GM18519 (cell line): ENCODE measurements around the gene AAMP.

Source experiments
- ATAC-seq: cut with Tn5 transposase; IDR thresholded peaks from one replicate; pipeline ENCODE4 v1.9.1; 2021; ENCODE audit warnings: mild to moderate bottlenecking, moderate library complexity; ENCODE audit not compliant: unreplicated experiment, low FRiP score

AAMP gene

DNA sequence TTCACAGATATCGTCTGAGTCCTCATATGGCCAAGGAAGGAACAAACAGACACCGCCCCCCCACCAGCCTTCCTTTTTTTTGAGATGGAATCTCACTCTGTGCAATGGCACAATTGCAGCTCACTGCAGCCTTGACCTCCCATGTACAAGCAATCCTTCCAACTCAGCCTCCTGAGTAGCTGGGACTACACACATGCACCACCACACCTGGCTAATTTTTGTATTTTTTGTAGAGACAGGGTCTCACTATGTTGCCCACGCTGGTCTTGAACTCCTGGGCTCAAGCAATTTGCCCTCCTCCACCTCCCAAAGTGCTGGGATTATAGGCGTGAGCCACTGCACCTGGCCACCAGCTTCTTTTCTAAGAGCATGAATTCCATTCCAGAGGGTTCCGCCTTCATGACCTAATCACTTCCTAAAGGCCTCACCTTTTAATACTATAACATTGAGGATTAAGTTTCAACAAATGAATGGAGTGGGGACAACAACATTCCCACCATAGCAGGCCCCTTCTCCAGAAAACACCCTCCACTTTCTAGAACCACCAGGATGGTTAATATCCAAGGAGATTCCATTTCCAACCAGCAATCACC lies 24.6 kb upstream of the AAMP start:
- ATAC-seq = no peak

- ATAC-seq = no peak
These were observed 23.9 kb upstream of the AAMP start for GRCh38 chr2:218293715-218294429.

- ATAC-seq = peak; percentile 51
These were observed 22.4 kb upstream of the AAMP start, which contains the start of gene TMBIM1 for GRCh38 chr2:218292048-218293014. Gene TMBIM1, minus strand, starts transcription at chr2:218292503. Its CDS starts 10,362 bp downstream, at chr2:218282141.

GRCh38 chr2:218291318-218292047 lies 21.5 kb upstream of the AAMP start:
- ATAC-seq = no peak

GRCh38 chr2:218290316-218291261 lies 20.7 kb upstream of the AAMP start:
- ATAC-seq = peak; percentile 42

GRCh38 chr2:218289639-218290315 lies 19.8 kb upstream of the AAMP start:
- no peak for ATAC-seq

DNA sequence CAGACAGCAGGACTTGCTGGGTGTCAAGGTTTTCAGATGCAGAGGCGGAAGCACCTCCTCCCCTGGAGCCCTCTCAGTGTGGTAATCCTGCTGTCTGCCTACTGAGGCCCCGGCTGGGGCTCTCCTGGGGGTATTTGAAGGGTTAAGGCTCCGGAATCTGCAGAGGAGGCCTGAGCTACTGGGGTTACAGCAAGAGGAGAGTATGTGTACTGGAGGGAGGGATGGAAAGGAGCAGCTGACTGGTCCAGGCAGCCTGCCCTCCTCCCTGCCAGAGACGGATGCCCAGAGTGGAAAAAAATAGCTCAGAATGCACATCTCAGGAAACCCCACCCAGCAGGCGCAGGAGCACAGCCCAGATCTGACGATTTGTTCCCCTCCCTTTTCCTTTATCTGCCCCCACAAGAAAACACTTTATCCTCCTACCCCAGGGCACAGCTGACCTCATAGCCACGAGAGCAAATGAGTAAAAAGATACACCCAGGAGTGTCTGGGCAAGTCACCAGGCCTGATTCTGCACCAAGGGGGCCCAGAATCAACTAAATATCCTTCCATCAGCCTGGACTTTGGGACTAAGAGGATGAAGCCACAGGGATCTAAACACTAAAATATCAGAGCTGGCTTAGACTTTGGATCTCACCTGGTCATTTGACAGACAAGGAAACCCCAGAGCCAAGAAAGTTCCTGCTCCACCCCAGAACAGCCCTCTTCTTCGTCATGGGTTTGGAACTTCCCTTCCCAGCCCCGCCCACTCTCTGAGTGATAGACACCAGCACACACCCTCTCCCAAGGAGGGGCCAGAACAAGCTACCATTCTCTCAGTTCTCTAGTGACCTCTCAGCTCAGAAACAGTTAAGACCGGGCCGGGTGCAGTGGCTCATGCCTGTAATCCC lies 16.9 kb upstream of the AAMP start:
- ATAC-seq = peak; percentile 48

GRCh38 chr2:218285604-218286003 lies 15.7 kb upstream of the AAMP start:
- no peak for ATAC-seq

DNA sequence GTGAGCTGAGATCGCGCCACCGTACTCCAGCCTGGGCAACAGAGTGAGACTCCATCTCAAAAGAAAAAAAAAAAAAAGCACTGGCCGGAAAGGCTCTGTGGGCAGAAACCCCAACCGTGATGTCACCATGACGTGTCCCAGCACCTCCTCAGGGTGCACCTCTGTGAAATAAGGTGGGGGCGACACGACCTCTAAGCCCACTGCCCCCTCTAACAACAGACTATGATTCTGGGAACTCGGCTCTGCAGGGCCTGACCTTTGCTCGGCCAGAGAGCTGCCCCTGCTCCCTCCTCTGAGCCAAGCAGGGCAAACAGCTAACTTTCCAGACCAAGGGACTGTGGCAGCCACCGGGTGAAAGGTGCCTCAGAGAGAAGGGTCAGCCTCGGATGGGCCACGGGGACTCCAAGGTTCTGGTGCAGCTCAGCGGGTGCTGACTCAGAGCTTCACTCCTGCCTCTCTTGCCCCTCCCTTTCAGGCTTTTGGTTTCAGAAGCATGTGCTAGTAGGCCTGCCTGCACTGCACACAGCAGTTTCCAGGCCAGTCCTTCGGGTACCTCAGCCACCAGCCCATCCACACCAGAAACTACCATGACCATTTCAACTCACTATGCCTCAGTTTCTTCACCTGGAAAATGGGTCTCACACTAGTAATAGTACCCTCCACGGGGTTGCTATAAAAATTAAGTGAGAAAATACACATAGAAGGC lies 14.3 kb upstream of the AAMP start:
- peak; percentile 37 for ATAC-seq

- no peak for ATAC-seq
These were observed 12.4 kb upstream of the AAMP start for GRCh38 chr2:218282173-218282991.

DNA sequence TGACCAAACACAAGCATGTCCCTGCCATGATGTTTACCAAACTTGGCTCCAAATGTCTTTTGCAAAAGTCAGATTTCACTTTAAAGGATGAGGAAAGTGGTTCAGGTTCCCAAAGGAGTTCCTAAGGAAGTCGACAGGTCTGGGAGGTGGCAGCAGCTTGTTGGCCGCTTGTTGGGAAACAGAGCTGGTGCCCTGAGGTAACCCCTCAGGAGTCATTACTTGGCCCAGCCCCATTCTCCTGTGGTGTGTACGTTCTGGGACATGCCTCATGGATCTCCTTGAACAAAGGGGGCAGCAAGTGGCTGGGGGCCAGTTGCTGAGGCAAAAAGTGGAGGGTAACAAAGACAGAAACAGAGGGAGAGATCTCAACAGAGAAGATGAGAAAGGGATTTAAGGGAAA lies 11.5 kb upstream of the AAMP start:
- no peak for ATAC-seq

DNA sequence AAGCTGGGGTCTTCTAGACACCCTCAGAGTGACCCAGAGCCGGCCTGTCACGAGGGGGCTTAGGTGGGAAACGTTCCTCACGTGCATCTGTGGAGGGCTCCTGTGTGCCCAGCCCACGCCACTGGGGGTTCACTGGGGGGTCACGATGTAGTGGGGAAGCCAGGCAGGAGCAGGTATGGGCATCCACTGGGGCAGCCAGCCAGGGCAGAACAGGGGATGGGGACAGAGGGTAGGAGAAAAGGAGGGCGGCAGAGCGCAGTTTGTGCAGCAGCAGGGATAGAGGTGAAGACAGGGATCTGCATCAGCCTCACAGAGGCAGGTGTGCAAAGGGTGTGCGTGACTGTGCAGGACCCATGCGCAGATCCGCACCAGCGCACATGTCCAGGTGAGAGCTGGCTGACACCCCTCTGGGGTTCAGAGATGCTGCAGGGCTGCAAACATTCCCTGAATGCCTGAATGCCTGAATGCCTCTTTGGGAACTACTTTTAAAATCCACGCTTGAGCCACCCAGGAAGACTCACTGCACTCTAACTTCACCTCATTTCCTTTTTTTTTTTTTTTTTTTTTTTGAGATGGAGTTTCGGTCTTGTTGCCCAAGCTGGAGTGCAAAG lies 10.4 kb upstream of the AAMP start:
- no peak for ATAC-seq

DNA sequence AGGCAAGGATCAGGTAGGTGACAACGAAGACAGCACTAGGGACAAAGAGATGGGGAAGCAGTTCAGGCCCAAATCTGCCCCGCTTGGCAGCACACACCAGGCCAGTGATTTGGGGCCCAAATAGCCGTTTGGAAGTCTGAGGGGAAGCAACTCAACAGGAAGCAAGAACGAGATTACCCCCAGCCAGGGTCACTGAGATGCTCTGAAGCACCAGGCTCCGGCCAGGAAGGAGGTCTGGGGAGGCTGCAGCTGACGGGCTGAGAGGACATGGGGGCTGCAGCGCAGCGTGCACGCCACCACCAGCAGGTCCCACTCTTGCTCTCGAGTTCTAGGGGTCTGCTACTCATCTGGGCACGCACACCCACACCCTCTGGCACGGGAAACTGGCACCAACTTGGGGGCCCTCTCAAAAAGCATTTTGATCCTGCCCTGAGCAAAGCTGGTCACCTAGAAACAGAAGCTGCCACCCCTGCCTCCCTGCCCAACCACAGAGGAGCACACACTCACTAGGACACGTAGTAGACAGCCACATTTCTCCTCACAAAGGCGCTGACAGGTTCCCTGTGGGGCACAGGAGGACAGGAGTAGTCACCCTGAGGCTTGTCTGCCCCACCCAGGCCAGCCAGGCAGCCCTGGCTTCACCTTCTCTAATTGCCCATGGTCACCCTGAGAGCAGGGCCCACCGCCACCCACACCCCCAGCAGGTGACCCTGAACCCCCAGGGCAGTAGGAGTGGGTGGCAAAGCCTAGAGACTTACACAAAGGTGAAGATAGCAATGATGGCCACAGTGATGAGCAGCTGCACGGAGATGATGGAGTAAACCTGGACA lies 8.8 kb upstream of the AAMP start:
- no peak for ATAC-seq

- ATAC-seq = no peak
These were observed 8.0 kb upstream of the AAMP start for GRCh38 chr2:218277921-218278320.
